WTC11 (cell line): ENCODE results near the gene CYP39A1. TPM values are rescaled to one million over a fixed set of nuclear protein-coding genes. Genes with fewer than 3 reads are reported as not detected.

Source experiments
- ATAC-seq: fragments of 200-7000 bp; cut with Tn5 transposase; 2 replicates; pipeline ENCODE4 v1.10.0; 2021; ENCODE audit warnings: mild to moderate bottlenecking, moderate library complexity
- CTCF ChIA-PET: fragments of 300-600 bp; sonication (Branson Sonifier 250); formaldehyde crosslinking; loops from one replicate; lab custom pipeline; 2021; ENCODE audit warnings: antibody characterized with exemption; lab: Charles Lee
- POLR2A ChIA-PET: fragments of 350-600 bp; sonication (Branson Sonifier 250); formaldehyde crosslinking; loops from one replicate; lab custom pipeline; 2021; ENCODE audit warnings: antibody characterized with exemption; lab: Charles Lee
- DNase-seq: peaks from one replicate; pipeline ENCODE4 v3.0.0; 2021; ENCODE audit warnings: low spot score
- H3K27ac Mint-ChIP-seq: 2 replicates; pipeline ENCODE4 v1.8.0; 2021; ENCODE audit warnings: mixed read lengths
- H3K27me3 Mint-ChIP-seq: 2 replicates; pipeline ENCODE4 v1.8.0; 2021; ENCODE audit warnings: low read depth, mild to moderate bottlenecking, moderate library complexity, mixed read lengths
- H3K36me3 Mint-ChIP-seq: 2 replicates; pipeline ENCODE4 v1.8.0; 2021; ENCODE audit warnings: mixed read lengths
- H3K4me1 Mint-ChIP-seq: 2 replicates; pipeline ENCODE4 v1.8.0; 2022; ENCODE audit warnings: mixed read lengths
- H3K4me3 Mint-ChIP-seq: 2 replicates; pipeline ENCODE4 v1.8.0; 2021; ENCODE audit warnings: mild to moderate bottlenecking, moderate library complexity, mixed read lengths
- H3K9me3 Mint-ChIP-seq: 2 replicates; pipeline ENCODE4 v1.8.0; 2021; ENCODE audit warnings: mixed read lengths
- AFF4 ChIP-seq: sonication (generic); formaldehyde crosslinking; IDR thresholded peaks from 2 replicates; pipeline ENCODE4 v1.8.1; 2023; ENCODE audit warnings: mild to moderate bottlenecking, missing genetic modification reagents, borderline replicate concordance
- AR ChIP-seq: fragments of 250-450 bp; sonication (Bioruptor Pico); IDR thresholded peaks from 2 replicates; pipeline ENCODE4 v1.9.0; 2021; ENCODE audit warnings: mild to moderate bottlenecking
- ATF3 ChIP-seq: sonication (generic); formaldehyde crosslinking; conservative IDR thresholded peaks from 2 replicates; pipeline ENCODE4 v1.8.1; 2022; ENCODE audit warnings: mild to moderate bottlenecking, missing genetic modification reagents
- CTCF ChIP-seq: fragments of 200-600 bp; IDR thresholded peaks from 2 replicates; pipeline ENCODE4 v1.8.0; 2022; ENCODE audit warnings: antibody characterized with exemption
- HMGXB4 ChIP-seq: sonication (generic); formaldehyde crosslinking; IDR thresholded peaks from 2 replicates; pipeline ENCODE4 v1.8.1; 2023; ENCODE audit warnings: mild to moderate bottlenecking, moderate library complexity, missing genetic modification reagents
- MAX ChIP-seq: sonication (generic); formaldehyde crosslinking; IDR thresholded peaks from 2 replicates; pipeline ENCODE4 v1.8.0; 2022; ENCODE audit warnings: mild to moderate bottlenecking, missing genetic modification reagents
- NFYB ChIP-seq: sonication (generic); formaldehyde crosslinking; conservative IDR thresholded peaks from 2 replicates; pipeline ENCODE4 v1.8.0; 2022; ENCODE audit warnings: low read depth, missing genetic modification reagents
- PREB ChIP-seq: sonication (generic); formaldehyde crosslinking; IDR thresholded peaks from 2 replicates; pipeline ENCODE4 v1.8.1; 2022; ENCODE audit warnings: mild to moderate bottlenecking, missing genetic modification reagents, moderate library complexity, borderline replicate concordance
- SOX15 ChIP-seq: fragments of 250-450 bp; sonication (Bioruptor Pico); IDR thresholded peaks from 2 replicates; pipeline ENCODE4 v1.9.0; 2021; ENCODE audit warnings: mild to moderate bottlenecking
- TEAD4 ChIP-seq: sonication (generic); formaldehyde crosslinking; IDR thresholded peaks from 2 replicates; pipeline ENCODE4 v1.8.0; 2022; ENCODE audit warnings: mild to moderate bottlenecking, missing genetic modification reagents
- ZNF138 ChIP-seq: sonication (generic); formaldehyde crosslinking; conservative IDR thresholded peaks from 2 replicates; pipeline ENCODE4 v1.8.1; 2022; ENCODE audit warnings: mild to moderate bottlenecking, moderate library complexity, missing genetic modification reagents
- ZNF396 ChIP-seq: fragments of 250-450 bp; sonication (Bioruptor Pico); IDR thresholded peaks from 2 replicates; pipeline ENCODE4 v1.8.0; 2021; ENCODE audit warnings: mild to moderate bottlenecking, moderate library complexity, borderline replicate concordance
- ZNF425 ChIP-seq: fragments of 250-450 bp; sonication (Bioruptor Pico); conservative IDR thresholded peaks from 2 replicates; pipeline ENCODE4 v1.9.0; 2021; ENCODE audit warnings: mild to moderate bottlenecking
- ZNF532 ChIP-seq: fragments of 250-450 bp; sonication (Bioruptor Pico); IDR thresholded peaks from 2 replicates; pipeline ENCODE4 v1.9.0; 2021; ENCODE audit warnings: mild to moderate bottlenecking, borderline replicate concordance
- total RNA-seq: library from RNA; stranded (reverse); gene quantifications from 3 replicates; pipeline ENCODE4 v1.2.3, GENCODE V29; 2021

CYP39A1 gene
- total RNA-seq, 1 experiment from 2014 or later = 1.6 TPM

GRCh38 chr6:46510651-46511050 lies 142.0 kb downstream of the CYP39A1 start:
- TF ChIP-seq HMGXB4 (CRISPR knock-in tag) (no peak), TEAD4 (no peak), ZNF396 (CRISPR knock-in tag) (no peak), AR (CRISPR knock-in tag) (no peak), CTCF (no peak), ATF3 (CRISPR knock-in tag) (no peak), AFF4 (no peak), ZNF425 (no peak), NFYB (CRISPR knock-in tag) (no peak), PREB (CRISPR knock-in tag) (no peak), ZNF138 (CRISPR knock-in tag) (no peak), SOX15 (CRISPR knock-in tag) (no peak), ZNF532 (CRISPR knock-in tag) (no peak), MAX (CRISPR knock-in tag) (no peak)
- TF ChIP-seq, all 79 proteins: peak for 0
- ATAC-seq (no peak), DNase-seq (no peak)
- H3K27me3 Mint-ChIP-seq = no peaks in the 10 kb centered on the region
- no peak overlapping the region for H3K4me3 Mint-ChIP-seq
- H3K4me1 Mint-ChIP-seq = no peaks in the 10 kb centered on the region
- no peaks in the 10 kb centered on the region for H3K36me3 Mint-ChIP-seq
- H3K27ac Mint-ChIP-seq = no peak overlapping the region
- ChIA-PET CTCF (no interaction called here), POLR2A (no interaction called here)
- H3K9me3 Mint-ChIP-seq = no peaks in the 10 kb centered on the region
